WTC11 (cell line): ENCODE measurements around the gene ARHGAP18.

ENCODE experiments used
- E2F1 ChIP-seq: sonication (generic); formaldehyde crosslinking; IDR thresholded peaks from 2 replicates; pipeline ENCODE4 v1.8.0; 2022; ENCODE audit warnings: mild to moderate bottlenecking, missing genetic modification reagents
- FOXJ3 ChIP-seq: sonication (generic); formaldehyde crosslinking; IDR thresholded peaks from 2 replicates; pipeline ENCODE4 v1.9.0; 2021; ENCODE audit warnings: missing genetic modification reagents, mild to moderate bottlenecking, borderline replicate concordance
- JUN ChIP-seq: sonication (generic); formaldehyde crosslinking; IDR thresholded peaks from 2 replicates; pipeline ENCODE4 v1.8.0; 2023; ENCODE audit warnings: mild to moderate bottlenecking, missing genetic modification reagents
- NFYB ChIP-seq: sonication (generic); formaldehyde crosslinking; conservative IDR thresholded peaks from 2 replicates; pipeline ENCODE4 v1.8.0; 2022; ENCODE audit warnings: low read depth, missing genetic modification reagents
- OVOL2 ChIP-seq: fragments of 250-450 bp; sonication (Bioruptor Pico); IDR thresholded peaks from 2 replicates; pipeline ENCODE4 v1.9.0; 2021; ENCODE audit warnings: mild to moderate bottlenecking, borderline replicate concordance
- SOX15 ChIP-seq: fragments of 250-450 bp; sonication (Bioruptor Pico); IDR thresholded peaks from 2 replicates; pipeline ENCODE4 v1.9.0; 2021; ENCODE audit warnings: mild to moderate bottlenecking
- SP1 ChIP-seq: sonication (generic); formaldehyde crosslinking; conservative IDR thresholded peaks from 2 replicates; pipeline ENCODE4 v1.8.1; 2022; ENCODE audit warnings: missing genetic modification reagents
- ZNF219 ChIP-seq: sonication (generic); formaldehyde crosslinking; IDR thresholded peaks from 2 replicates; pipeline ENCODE4 v1.8.0; 2023; ENCODE audit warnings: missing genetic modification reagents, mild to moderate bottlenecking, borderline replicate concordance
- TF ChIP-seq, protein P1 (sequence below): fragments of 200-600 bp; IDR thresholded peaks from 2 replicates; pipeline ENCODE4 v1.8.0; 2022; ENCODE audit warnings: antibody characterized with exemption
- TF ChIP-seq, protein P2 (sequence below): sonication (generic); formaldehyde crosslinking; IDR thresholded peaks from 2 replicates; pipeline ENCODE4 v1.8.1; 2023; ENCODE audit warnings: mild to moderate bottlenecking, missing genetic modification reagents, moderate library complexity
- TF ChIP-seq, protein P3 (sequence below): sonication (generic); formaldehyde crosslinking; IDR thresholded peaks from 2 replicates; pipeline ENCODE4 v1.8.1; 2023; ENCODE audit warnings: mild to moderate bottlenecking, missing genetic modification reagents
- TF ChIP-seq, protein P4 (sequence below): sonication (generic); formaldehyde crosslinking; IDR thresholded peaks from 2 replicates; pipeline ENCODE4 v1.8.0; 2022; ENCODE audit warnings: mild to moderate bottlenecking, missing genetic modification reagents
- TF ChIP-seq, protein P5 (sequence below): sonication (generic); formaldehyde crosslinking; IDR thresholded peaks from 2 replicates; pipeline ENCODE4 v1.8.1; 2022; ENCODE audit warnings: missing genetic modification reagents, borderline replicate concordance

GRCh38 chr6:129740013-129740412 lies 30.0 kb upstream of the ARHGAP18 start:
- TF ChIP-seq, protein P1, sequence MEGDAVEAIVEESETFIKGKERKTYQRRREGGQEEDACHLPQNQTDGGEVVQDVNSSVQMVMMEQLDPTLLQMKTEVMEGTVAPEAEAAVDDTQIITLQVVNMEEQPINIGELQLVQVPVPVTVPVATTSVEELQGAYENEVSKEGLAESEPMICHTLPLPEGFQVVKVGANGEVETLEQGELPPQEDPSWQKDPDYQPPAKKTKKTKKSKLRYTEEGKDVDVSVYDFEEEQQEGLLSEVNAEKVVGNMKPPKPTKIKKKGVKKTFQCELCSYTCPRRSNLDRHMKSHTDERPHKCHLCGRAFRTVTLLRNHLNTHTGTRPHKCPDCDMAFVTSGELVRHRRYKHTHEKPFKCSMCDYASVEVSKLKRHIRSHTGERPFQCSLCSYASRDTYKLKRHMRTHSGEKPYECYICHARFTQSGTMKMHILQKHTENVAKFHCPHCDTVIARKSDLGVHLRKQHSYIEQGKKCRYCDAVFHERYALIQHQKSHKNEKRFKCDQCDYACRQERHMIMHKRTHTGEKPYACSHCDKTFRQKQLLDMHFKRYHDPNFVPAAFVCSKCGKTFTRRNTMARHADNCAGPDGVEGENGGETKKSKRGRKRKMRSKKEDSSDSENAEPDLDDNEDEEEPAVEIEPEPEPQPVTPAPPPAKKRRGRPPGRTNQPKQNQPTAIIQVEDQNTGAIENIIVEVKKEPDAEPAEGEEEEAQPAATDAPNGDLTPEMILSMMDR = no peak
- no peak for TF ChIP-seq FOXJ3 (CRISPR knock-in tag)
- no peak for TF ChIP-seq E2F1 (CRISPR knock-in tag)
- TF ChIP-seq, protein P2, sequence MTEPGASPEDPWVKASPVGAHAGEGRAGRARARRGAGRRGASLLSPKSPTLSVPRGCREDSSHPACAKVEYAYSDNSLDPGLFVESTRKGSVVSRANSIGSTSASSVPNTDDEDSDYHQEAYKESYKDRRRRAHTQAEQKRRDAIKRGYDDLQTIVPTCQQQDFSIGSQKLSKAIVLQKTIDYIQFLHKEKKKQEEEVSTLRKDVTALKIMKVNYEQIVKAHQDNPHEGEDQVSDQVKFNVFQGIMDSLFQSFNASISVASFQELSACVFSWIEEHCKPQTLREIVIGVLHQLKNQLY (CRISPR knock-in tag) = no peak
- TF ChIP-seq, protein P3, sequence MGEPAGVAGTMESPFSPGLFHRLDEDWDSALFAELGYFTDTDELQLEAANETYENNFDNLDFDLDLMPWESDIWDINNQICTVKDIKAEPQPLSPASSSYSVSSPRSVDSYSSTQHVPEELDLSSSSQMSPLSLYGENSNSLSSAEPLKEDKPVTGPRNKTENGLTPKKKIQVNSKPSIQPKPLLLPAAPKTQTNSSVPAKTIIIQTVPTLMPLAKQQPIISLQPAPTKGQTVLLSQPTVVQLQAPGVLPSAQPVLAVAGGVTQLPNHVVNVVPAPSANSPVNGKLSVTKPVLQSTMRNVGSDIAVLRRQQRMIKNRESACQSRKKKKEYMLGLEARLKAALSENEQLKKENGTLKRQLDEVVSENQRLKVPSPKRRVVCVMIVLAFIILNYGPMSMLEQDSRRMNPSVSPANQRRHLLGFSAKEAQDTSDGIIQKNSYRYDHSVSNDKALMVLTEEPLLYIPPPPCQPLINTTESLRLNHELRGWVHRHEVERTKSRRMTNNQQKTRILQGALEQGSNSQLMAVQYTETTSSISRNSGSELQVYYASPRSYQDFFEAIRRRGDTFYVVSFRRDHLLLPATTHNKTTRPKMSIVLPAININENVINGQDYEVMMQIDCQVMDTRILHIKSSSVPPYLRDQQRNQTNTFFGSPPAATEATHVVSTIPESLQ (CRISPR knock-in tag) = no peak
- TF ChIP-seq NFYB (CRISPR knock-in tag) = no peak
- TF ChIP-seq, protein P4, sequence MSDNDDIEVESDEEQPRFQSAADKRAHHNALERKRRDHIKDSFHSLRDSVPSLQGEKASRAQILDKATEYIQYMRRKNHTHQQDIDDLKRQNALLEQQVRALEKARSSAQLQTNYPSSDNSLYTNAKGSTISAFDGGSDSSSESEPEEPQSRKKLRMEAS (CRISPR knock-in tag) = no peak
- no peak for TF ChIP-seq ZNF219 (CRISPR knock-in tag)
- TF ChIP-seq JUN = no peak
- TF ChIP-seq, protein P5, sequence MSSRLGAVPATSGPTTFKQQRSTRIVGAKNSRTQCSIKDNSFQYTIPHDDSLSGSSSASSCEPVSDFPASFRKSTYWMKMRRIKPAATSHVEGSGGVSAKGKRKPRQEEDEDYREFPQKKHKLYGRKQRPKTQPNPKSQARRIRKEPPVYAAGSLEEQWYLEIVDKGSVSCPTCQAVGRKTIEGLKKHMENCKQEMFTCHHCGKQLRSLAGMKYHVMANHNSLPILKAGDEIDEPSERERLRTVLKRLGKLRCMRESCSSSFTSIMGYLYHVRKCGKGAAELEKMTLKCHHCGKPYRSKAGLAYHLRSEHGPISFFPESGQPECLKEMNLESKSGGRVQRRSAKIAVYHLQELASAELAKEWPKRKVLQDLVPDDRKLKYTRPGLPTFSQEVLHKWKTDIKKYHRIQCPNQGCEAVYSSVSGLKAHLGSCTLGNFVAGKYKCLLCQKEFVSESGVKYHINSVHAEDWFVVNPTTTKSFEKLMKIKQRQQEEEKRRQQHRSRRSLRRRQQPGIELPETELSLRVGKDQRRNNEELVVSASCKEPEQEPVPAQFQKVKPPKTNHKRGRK (CRISPR knock-in tag) = no peak
- TF ChIP-seq SOX15 = no peak
- TF ChIP-seq OVOL2 (CRISPR knock-in tag) = no peak
- TF ChIP-seq SP1 (CRISPR knock-in tag) = no peak
